HEK293 (cell line): ENCODE data around the gene ZFP1.

Source experiments
- CTCF ChIA-PET: fragments of 350-600 bp; formaldehyde crosslinking; extraction: SDS; loops from one replicate; lab custom pipeline; 2021; ENCODE audit warnings: antibody characterized with exemption; lab: Yijun Ruan, JAX
- POLR2A ChIA-PET: fragments of 300-600 bp; formaldehyde crosslinking; extraction: SDS; loops from one replicate; lab custom pipeline; 2020; ENCODE audit warnings: antibody characterized with exemption, inconsistent platforms; lab: Yijun Ruan, JAX
- H3K27ac ChIP-seq: fragments of 200-500 bp; sonication (Bioruptor generic); 2 replicates; pipeline ENCODE4 v1.5.1; 2014; ENCODE audit warnings: low read depth, low read length, control low read depth, inconsistent platforms; ENCODE audit errors: extremely low read depth
- H3K36me3 ChIP-seq, 2 experiments: fragments of 200-500 bp in 1 of 2; sonication (Bioruptor generic) in 1 of 2; 1 replicate in 1 of 2; 2 replicates in 1 of 2; pipeline ENCODE4 v1.5.1; 2014 to 2017; ENCODE audit warnings: inconsistent platforms in 2 of 2, low read length in 2 of 2; ENCODE audit not compliant: control insufficient read depth in 2 of 2, insufficient read depth in 1 of 2
- H3K4me1 ChIP-seq: fragments of 200-500 bp; sonication (Bioruptor generic); 2 replicates; pipeline ENCODE4 v1.5.1; 2014; ENCODE audit warnings: mild to moderate bottlenecking, low read length, inconsistent platforms; ENCODE audit not compliant: control insufficient read depth, insufficient read depth
- H3K4me3 ChIP-seq: 2 replicates; pipeline ENCODE4 v1.5.1; 2011; ENCODE audit warnings: low read depth, mild to moderate bottlenecking, control low read depth, low read length, moderate library complexity
- H3K9me3 ChIP-seq: fragments of 200-500 bp; sonication (Bioruptor generic); 2 replicates; pipeline ENCODE4 v1.5.1; 2014; ENCODE audit warnings: low read depth, low read length, inconsistent platforms; ENCODE audit not compliant: control insufficient read depth, insufficient read depth
- HOXC10 ChIP-seq: sonication (generic); formaldehyde crosslinking; IDR thresholded peaks from 2 replicates; pipeline ENCODE4 v1.8.1; 2023; ENCODE audit warnings: mild to moderate bottlenecking, missing genetic modification reagents
- KLF1 ChIP-seq: fragments of 450-650 bp; formaldehyde crosslinking; IDR thresholded peaks from 2 replicates; pipeline ENCODE4 v1.5.1; 2016; ENCODE audit warnings: missing biosample characterization, missing genetic modification characterization
- KLF8 ChIP-seq: fragments of 450-650 bp; formaldehyde crosslinking; IDR thresholded peaks from 2 replicates; pipeline ENCODE4 v1.5.1; 2016; ENCODE audit warnings: missing biosample characterization, missing genetic modification characterization
- ZBTB7A ChIP-seq: fragments of 450-650 bp; formaldehyde crosslinking; IDR thresholded peaks from 2 replicates; pipeline ENCODE4 v1.5.1; 2016; ENCODE audit warnings: low read depth, missing biosample characterization, missing genetic modification characterization
- ZNF133 ChIP-seq: fragments of 450-650 bp; formaldehyde crosslinking; IDR thresholded peaks from 2 replicates; pipeline ENCODE4 v1.5.1; 2016; ENCODE audit warnings: missing biosample characterization, missing genetic modification characterization
- ZNF140 ChIP-seq: fragments of 450-650 bp; formaldehyde crosslinking; IDR thresholded peaks from 2 replicates; pipeline ENCODE4 v1.5.1; 2016; ENCODE audit warnings: missing biosample characterization, missing genetic modification characterization
- ZNF19 ChIP-seq: fragments of 450-650 bp; formaldehyde crosslinking; IDR thresholded peaks from 2 replicates; pipeline ENCODE4; 2016; ENCODE audit warnings: missing biosample characterization, missing genetic modification characterization, low read depth
- ZNF223 ChIP-seq: fragments of 450-650 bp; formaldehyde crosslinking; IDR thresholded peaks from 2 replicates; pipeline ENCODE4 v1.5.1; 2016; ENCODE audit warnings: missing biosample characterization, missing genetic modification characterization
- ZNF416 ChIP-seq: fragments of 450-650 bp; formaldehyde crosslinking; IDR thresholded peaks from 2 replicates; pipeline ENCODE4 v1.5.1; 2016; ENCODE audit warnings: missing biosample characterization, missing genetic modification characterization
- ZNF560 ChIP-seq: fragments of 450-650 bp; formaldehyde crosslinking; IDR thresholded peaks from 2 replicates; pipeline ENCODE4 v1.5.1; 2017; ENCODE audit warnings: missing biosample characterization, missing genetic modification characterization, borderline replicate concordance
- ZNF660 ChIP-seq: fragments of 450-650 bp; IDR thresholded peaks from 2 replicates; pipeline ENCODE4 v1.5.1; 2018; ENCODE audit warnings: missing biosample characterization, mild to moderate bottlenecking, missing genetic modification characterization
- ZNF664 ChIP-seq: fragments of 450-650 bp; formaldehyde crosslinking; IDR thresholded peaks from 2 replicates; pipeline ENCODE4 v1.5.1; 2016; ENCODE audit warnings: missing biosample characterization, missing genetic modification characterization
- ZNF701 ChIP-seq: fragments of 450-650 bp; formaldehyde crosslinking; IDR thresholded peaks from 2 replicates; pipeline ENCODE4 v1.5.1; 2016; ENCODE audit warnings: missing biosample characterization, missing genetic modification characterization
- ZNF777 ChIP-seq: fragments of 450-650 bp; formaldehyde crosslinking; IDR thresholded peaks from 2 replicates; pipeline ENCODE4 v1.5.1; 2017; ENCODE audit warnings: missing biosample characterization, missing genetic modification characterization, borderline replicate concordance
- TF ChIP-seq, protein P1 (sequence below): fragments of 450-650 bp; formaldehyde crosslinking; IDR thresholded peaks from 2 replicates; pipeline ENCODE4 v1.5.1; 2016; ENCODE audit warnings: missing biosample characterization, missing genetic modification characterization

ZFP1 gene

DNA sequence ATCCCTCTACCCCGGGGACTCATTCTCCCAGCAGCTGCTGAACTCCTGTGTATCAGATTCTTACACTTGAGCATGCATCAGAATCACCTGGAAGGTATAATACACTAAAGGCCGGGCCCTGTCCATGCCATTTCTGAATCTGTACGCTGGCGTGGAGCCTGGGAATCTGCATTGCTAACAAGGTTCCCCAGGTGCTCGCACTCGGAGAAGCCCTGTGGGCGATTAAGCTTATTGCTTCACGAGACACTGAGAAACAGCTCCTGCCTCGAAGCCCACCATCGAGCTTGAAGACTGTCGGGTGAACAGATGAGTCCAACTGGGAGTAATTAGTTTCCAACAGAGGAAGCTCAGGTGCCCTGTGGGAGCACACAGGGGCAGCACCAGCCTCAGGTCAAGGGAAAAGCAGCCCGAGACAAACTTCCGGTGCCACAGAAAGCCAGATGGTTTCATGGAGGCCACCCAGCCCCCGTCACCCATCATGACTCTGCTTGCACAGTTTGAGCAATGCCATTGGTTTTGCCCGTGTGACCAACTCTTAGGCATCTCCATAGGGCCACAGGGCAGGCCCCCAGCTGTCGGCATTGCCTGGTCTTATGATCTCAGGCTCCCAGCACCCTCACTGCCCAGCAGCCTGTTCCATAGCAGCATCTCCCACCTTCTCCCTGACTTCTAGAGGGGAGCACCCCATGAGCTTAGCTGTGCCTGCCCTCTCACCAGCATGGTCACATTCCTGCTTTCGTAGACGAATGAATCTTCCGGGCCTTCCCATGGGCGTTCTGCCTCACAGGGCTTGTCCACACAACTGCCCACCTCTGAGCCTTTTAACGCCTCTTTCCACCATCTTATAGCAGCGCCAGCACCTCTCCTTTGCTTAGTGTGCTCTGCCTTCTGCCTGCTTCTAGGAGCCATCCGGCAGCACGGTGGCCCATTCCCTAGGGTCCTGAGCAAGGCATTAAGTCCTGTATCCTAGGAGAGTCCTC lies 47.8 kb downstream of the ZFP1 start:
- ChIA-PET POLR2A (interaction anchor here (0.7 kb wide), 1 partner anchor 307 kb away, joined by 3 read pairs; no protein-coding TSS in a partner anchor), CTCF (interaction anchor here (0.5 to 1.8 kb wide), 5 partner anchors 19 to 341 kb away, joined by 3 to 4 read pairs (median 4); no protein-coding TSS in a partner anchor)
- TF ChIP-seq ZBTB7A (tag by site-specific recombination) (no peak), ZNF701 (tag by site-specific recombination) (no peak), HOXC10 (CRISPR knock-in tag) (no peak)

DNA sequence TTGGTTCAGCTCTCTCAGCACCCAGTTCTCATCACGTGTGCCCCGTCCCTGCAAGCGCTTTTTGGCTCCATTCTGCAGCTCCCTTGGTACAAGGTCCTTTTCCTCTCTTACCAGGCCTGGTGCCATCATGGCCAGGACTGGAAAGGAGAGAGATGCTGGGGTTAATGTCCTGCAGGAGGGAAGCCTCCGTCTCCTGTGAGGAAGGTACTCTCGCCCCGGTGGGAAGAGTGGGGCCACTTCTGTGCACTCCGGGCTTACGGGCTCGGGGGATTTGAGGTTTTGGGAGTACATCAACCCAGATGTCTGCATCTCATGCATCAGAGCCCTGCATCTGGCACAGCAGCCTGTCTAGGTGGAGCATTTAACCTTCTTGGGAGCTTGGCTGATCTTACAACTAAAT lies 48.5 kb downstream of the ZFP1 start:
- Histone ChIP-seq H3K9me3 (no peaks in the 10 kb centered on the region), H3K27ac (no peak overlapping the region), H3K4me1 (no peaks in the 10 kb centered on the region), H3K36me3 (no peaks in the 10 kb centered on the region), H3K4me3 (no peak overlapping the region)
- TF ChIP-seq ZNF777 (tag by site-specific recombination), result no peak
- CTCF ChIA-PET, result interaction anchor here (0.5 to 3.4 kb wide), 8 partner anchors 20 to 341 kb away, joined by 3 to 19 read pairs (median 4); partner anchors contain the start of gene TMEM170A
- POLR2A ChIA-PET, result no interaction called here

More for the DNA sequence above, 47.8 kb downstream of the ZFP1 start:
- no peak overlapping the region for H3K4me3 ChIP-seq
- H3K4me1 ChIP-seq, result no peaks in the 10 kb centered on the region
- H3K9me3 ChIP-seq, result no peaks in the 10 kb centered on the region
- H3K36me3 ChIP-seq, result no peaks in the 10 kb centered on the region
- H3K27ac ChIP-seq, result no peak overlapping the region

DNA sequence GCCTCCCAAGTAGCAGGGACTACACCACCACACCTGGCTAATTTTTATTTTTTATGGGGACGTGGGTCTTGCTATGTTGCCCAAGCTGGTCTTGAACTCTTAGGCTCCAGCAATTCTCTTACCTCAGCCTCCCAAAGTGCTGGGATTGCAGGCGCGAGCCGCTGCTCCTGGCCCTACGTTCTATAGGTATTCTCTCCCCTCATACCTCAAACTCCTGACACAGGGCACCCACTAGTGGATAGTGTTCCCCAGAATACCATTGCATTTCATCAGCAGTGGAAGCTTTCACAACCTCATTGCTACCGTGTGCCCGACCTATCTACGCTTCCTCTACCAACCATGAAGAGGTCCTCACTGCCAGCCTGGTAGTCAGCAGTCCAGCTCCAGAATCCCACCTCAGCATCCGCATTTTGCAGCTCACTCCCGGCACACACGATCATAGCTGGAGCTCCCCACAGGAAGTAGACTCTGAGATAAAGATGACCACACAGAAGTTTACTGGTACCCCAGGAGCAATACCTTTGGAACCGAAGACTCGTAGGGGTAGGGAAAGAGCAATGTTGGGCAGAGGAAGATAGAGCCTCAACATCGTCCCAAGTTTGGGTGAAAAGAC lies 49.3 kb downstream of the ZFP1 start:
- H3K36me3 ChIP-seq, result no peaks in the 10 kb centered on the region
- TF ChIP-seq ZNF223 (no peak), ZNF560 (no peak), ZNF664 (no peak), ZNF416 (tag by site-specific recombination) (no peak), ZNF140 (no peak), ZNF19 (no peak), KLF8 (tag by site-specific recombination) (no peak), ZNF133 (0 out of 2 replicates have a peak, but pooled peaks have one; percentile 33)
- TF ChIP-seq, protein P1, sequence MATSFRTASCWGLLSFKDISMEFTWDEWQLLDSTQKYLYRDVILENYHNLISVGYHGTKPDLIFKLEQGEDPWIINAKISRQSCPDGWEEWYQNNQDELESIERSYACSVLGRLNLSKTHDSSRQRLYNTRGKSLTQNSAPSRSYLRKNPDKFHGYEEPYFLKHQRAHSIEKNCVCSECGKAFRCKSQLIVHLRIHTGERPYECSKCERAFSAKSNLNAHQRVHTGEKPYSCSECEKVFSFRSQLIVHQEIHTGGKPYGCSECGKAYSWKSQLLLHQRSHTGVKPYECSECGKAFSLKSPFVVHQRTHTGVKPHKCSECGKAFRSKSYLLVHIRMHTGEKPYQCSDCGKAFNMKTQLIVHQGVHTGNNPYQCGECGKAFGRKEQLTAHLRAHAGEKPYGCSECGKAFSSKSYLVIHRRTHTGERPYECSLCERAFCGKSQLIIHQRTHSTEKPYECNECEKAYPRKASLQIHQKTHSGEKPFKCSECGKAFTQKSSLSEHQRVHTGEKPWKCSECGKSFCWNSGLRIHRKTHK (tag by site-specific recombination), result no peak
- H3K27ac ChIP-seq, result no peak overlapping the region
- no peak overlapping the region for H3K4me3 ChIP-seq
- ChIA-PET CTCF (interaction anchor here (0.6 to 4.0 kb wide), 19 partner anchors 23 to 566 kb away, joined by 3 to 30 read pairs (median 8); partner anchors contain the start of genes CFDP1 and TMEM170A), POLR2A (no interaction called here)
- H3K4me1 ChIP-seq, result no peaks in the 10 kb centered on the region
- H3K9me3 ChIP-seq, result no peaks in the 10 kb centered on the region

DNA sequence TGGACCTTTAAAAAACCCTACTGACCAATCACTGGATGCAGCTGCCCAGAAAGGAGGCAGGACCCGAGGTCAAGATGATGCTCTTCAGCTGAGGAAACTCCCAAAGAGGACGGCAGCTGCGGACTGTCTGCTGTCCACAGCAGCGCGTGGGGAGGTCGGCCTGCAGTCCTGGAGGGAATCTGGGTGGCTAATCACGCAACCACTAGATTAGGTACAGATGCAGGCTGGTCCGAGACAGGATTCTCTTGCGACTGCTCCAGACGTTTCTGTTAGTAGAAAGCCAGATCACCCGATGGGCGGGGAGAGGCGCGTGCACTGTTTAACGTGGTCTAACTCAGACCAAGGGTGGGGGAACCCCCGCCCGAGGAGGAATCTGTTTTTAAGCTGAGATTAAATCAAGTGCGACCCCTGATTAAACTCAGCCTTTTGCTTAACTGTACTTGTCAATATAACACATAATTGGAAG lies 49.8 kb downstream of the ZFP1 start:
- no peaks in the 10 kb centered on the region for H3K9me3 ChIP-seq
- peak; percentile 60 for TF ChIP-seq KLF1 (tag by site-specific recombination)
- TF ChIP-seq ZNF660, result no peak
- H3K36me3 ChIP-seq, result no peaks in the 10 kb centered on the region
- POLR2A ChIA-PET, result interaction anchor here (0.6 kb wide), 1 partner anchor 19 kb away, joined by 4 read pairs; no protein-coding TSS in a partner anchor
- no peaks in the 10 kb centered on the region for H3K4me1 ChIP-seq
- no peak overlapping the region for H3K4me3 ChIP-seq
- CTCF ChIA-PET, result interaction anchor here (0.6 to 4.0 kb wide), 26 partner anchors 8 to 566 kb away, joined by 3 to 30 read pairs (median 8); partner anchors contain the start of genes CFDP1 and TMEM170A
- H3K27ac ChIP-seq, result no peak overlapping the region
